HG02840 (cell line): ENCODE results near the gene ANKRD17.

Experiments used
- ATAC-seq: cut with Tn5 transposase; IDR thresholded peaks from one replicate; pipeline ENCODE4 v1.9.1; 2021; ENCODE audit warnings: mild to moderate bottlenecking, moderate library complexity, moderate number of reproducible peaks; ENCODE audit not compliant: unreplicated experiment, low FRiP score

Gene ANKRD17

DNA sequence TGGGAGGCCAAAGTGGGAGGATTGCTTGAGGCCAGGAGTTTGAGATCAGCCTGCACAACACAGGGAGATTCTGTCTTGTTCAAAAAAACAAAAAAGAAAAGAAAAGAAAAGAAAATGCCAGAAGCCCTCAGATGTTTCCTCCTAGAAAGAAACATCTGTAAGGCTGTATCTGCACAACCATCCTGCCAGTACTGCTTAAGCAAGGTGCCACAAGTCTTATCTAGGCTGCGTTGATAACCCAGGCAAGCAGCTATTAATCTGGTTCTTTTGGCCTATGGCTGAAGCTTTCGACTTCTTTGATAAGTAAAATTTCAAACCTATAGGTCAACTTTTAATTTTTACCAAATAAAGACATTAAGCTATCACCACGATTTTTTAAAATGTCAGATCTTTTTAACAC is 192.2 kb downstream of the ANKRD17 start:
- ATAC-seq, result no peak

DNA sequence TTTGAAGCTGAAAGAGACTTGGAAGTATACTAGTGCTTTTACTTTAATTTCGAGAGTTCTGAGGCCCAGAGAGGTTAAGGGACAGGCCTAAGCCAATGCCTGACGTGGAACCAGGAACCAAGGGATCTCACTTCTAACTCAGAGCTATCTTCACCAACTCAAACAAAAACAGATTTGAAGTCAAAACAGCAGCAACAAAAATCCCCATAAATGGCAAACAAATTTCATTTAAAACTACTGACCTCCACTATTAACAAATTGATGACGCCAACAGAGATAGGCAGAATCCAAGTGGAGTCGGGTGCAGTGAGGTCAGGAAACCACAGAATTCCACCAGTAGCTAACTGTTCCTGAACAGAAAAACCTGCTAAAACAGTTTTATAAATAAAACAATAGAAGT is 194.1 kb downstream of the ANKRD17 start:
- no peak for ATAC-seq

DNA sequence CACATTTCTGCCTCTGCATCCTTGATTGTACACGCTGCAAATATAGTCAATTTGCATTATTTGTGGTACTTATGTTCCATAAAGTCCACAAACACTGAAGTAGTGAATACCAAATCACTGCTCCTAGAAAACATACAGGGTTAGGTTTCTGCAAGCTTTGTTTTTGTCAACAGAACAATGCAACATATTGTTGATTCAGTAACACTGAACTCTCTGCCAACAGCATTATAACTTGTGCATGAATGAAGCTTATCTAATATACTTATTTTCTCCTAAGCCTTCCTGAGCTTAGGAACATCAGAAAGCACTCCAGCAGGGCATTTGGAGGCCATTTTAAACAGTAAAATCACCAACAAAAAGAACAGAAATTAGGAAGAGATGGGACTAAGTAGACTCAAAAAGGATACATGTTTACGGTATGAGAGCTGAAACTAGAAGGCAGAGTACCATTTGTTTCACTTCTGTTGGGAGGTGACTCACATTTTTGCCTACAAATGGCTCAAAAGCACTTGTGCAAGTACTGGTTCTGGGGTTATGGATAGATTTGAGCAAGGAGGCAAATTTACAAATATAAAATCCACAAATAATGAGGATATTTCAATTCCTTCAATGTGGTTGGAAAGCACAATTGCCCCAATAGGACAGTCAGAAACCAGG is 203.2 kb downstream of the ANKRD17 start:
- ATAC-seq, result peak; percentile 69

DNA sequence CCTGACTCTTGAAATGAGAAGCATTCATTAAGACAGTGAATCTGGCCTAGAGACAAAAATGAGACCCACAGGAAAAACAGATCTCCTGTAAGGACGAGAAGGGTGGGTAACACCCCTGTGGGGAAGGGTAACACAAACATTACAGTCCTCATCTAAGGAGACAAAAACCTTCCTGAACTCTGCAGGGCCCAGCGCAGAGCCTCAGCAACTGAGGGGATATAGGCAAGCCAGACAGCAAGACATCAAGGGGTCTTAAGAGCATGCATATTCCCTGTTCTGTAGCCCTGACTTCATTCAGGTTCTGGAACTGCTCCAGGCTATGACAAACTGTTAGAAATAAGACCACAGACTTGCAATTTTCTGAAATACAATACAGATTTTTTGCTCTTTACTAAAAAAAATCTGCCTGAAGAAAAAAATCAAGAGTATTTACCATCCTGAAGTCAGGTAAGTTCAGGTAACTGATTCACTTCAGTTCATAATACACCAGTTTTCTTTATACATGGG is 204.6 kb downstream of the ANKRD17 start:
- ATAC-seq, result no peak

DNA sequence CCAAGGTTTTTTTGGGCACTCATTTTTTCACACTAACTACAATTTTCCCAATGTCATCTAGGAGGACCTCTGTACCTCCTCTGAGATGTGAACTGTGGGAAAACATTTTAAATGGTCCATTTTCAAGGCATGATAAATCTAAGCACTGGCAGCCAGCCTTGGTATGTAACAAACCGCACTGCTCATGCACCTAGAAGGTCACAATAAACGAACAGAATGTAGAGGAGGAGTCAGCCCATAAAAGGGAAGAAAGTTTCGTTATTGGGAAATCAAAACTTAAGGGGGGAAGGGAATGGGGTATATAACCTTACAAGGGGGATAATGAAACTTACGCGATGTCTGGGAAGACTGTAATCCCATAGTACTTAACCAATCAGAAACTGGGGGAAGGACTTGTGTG is 205.5 kb downstream of the ANKRD17 start:
- ATAC-seq, result no peak

DNA sequence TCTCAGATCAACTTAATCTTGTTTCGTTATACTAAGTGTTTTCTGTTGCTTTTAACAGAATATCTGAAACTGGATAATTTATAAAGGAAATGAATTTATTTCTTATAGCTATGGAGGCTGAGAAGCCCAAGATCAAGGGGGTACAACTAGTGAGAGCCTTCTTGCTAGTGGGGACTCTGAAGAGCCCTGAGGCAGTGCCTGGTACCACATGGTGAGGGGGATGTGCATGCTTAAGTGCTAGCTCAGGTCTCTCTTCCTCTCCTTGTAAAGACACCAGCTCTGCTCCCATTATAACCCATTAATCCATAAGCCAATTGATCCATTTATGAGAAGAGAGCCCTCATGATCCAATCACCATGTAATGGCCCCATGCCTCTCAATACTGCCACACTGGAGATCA is 207.0 kb downstream of the ANKRD17 start:
- no peak for ATAC-seq

DNA sequence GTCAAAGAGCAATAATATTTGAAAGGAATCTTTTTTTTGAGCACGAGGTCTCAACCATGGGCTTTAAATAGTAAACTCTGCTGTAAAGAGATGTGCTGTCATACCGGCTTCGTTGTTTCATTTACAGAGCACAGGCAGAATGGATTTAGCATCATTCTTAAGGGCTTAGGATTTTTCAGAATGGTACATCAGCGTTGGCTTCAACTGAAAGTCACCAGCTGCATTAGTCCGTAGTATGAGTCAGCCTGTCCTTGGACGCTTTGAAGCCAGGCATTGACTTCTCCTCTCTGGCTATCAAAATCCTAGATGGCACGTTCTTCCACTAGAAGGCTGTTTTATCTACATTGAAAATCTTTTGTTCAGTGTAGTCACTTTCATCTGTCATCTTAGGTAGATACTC is 212.7 kb downstream of the ANKRD17 start:
- ATAC-seq, result no peak

DNA sequence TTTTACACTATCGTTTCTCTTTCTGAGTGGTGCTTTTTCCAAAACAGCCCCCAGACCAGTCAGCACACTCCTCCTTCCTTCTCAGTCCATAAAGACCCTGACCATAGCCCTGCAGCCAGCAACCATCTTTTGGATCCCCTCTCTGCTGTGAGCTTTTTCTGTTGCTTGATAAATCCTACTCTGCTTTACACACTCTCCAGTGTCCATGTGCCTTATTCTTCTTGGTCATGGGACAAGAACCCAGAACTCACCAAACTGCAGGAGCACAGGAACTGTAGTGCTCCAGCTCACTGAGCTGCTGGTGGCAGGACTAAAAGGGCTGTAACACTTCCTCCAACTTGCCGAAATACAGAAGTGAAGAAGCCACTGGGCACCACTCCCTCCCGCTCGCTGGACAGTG is 221.5 kb downstream of the ANKRD17 start:
- ATAC-seq, result no peak

DNA sequence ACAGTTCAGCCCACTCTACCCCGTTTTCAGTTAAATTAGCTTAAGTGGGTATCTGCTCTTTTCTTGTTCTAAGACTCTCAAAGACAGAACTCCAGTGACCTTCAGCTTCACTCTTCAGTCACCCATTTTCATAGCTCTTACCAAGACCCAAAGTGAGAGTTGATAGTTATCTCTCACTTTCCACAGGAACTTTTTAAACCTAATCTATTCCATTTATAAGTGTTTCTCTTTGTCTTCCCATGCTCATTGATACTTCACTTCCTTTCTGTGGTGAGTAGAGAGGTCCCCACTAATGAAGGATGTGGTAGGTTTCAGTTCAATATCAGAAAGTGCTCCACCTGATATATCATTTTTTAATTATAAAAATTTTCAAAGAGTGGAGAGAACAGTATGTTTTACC is 222.5 kb downstream of the ANKRD17 start:
- ATAC-seq, result no peak

DNA sequence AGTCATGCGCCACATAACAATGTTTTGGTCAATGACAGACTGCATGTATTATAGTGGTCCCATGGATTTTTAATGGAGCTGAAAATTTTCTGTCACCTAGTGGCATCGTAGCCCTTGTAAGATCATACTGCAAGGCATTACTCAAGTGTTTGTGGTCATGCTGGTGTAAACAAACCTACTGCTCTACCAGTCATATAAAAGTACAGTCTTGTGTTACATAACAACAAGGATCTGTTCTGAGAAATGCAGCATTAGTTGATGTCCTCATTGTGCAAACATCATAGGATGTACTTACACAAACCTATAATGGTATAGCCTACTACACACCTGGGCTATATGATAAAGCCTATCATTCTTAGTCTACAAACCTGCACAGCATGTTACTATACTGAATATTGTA is 223.7 kb downstream of the ANKRD17 start:
- ATAC-seq, result no peak

DNA sequence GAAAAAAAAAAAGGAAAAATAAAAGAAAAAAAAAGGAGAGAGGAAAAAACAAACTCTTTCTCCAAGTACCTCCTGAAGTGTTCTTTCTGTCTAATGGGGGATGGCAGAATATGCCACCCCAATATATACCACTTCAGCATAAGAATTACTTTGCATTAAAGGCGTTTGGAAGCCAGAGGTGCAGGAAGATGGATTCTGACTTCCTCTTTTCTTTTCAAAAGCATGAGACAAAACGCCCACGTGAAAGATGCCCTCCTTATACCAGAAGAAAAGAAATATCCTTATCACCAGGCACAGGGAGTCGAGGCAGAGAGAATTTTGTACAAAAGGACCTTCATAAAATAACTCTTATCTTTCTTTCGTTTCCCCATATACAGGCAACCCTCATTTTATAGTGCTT is 230.0 kb downstream of the ANKRD17 start:
- no peak for ATAC-seq
